SK-N-SH (cell line): ENCODE results near the gene PRG3. TPM values are rescaled to one million over a fixed set of nuclear protein-coding genes. Genes with fewer than 3 reads are reported as not detected.

ENCODE experiments used
- CTCF ChIA-PET: fragments of 300-600, 350-600 bp; formaldehyde crosslinking; extraction: SDS; loops from one replicate; lab custom pipeline; 2021; lab: Yijun Ruan, JAX
- POLR2A ChIA-PET: fragments of 350-600 bp; sonication (Branson Sonifier 250); formaldehyde crosslinking; extraction: SDS; loops from one replicate; lab custom pipeline; 2020; ENCODE audit warnings: antibody characterized with exemption, inconsistent platforms; lab: Yijun Ruan, JAX
- DNase-seq: peaks from one replicate; pipeline ENCODE4 v3.0.0; 2012
- H2AFZ ChIP-seq: fragments of 200-600 bp; sonication (generic); 2 replicates; pipeline ENCODE4 v1.8.1; 2016; ENCODE audit warnings: antibody characterized with exemption, mild to moderate bottlenecking, low read depth
- H3F3A ChIP-seq: fragments of 200-600 bp; sonication (generic); replicated peaks from 2 replicates; pipeline ENCODE3; 2016; ENCODE audit warnings: antibody characterized with exemption, mild to moderate bottlenecking; ENCODE audit not compliant: insufficient read depth
- H3K27ac ChIP-seq, 2 experiments: fragments of 200-500 bp in 1 of 2; fragments of 200-600 bp in 1 of 2; sonication (Bioruptor generic) in 1 of 2; sonication (generic), shearing (Covaris generic) in 1 of 2; 2 replicates each; pipeline versions ENCODE4 v1.5.1 to v1.6.1; 2014 to 2016; ENCODE audit warnings: low read depth in 2 of 2, inconsistent platforms in 1 of 2, low read length in 1 of 2, mild to moderate bottlenecking in 1 of 2, mixed read lengths in 1 of 2
- H3K27me3 ChIP-seq: fragments of 200-600 bp; sonication (generic), shearing (Covaris generic); 2 replicates; pipeline ENCODE4 v1.6.1; 2016; ENCODE audit warnings: mixed run types; ENCODE audit not compliant: insufficient read depth
- H3K36me3 ChIP-seq, 2 experiments: fragments of 200-500 bp in 1 of 2; fragments of 200-600 bp in 1 of 2; sonication (Bioruptor generic) in 1 of 2; sonication (generic) in 1 of 2; replicated peaks in 1 of 2; 2 replicates each; pipeline versions ENCODE3 to v1.5.1; 2014 to 2016; ENCODE audit warnings: low read length in 1 of 2, mild to moderate bottlenecking in 1 of 2; ENCODE audit not compliant: insufficient read depth in 2 of 2, control insufficient read depth in 1 of 2
- H3K4me1 ChIP-seq, 2 experiments: fragments of 200-500 bp in 1 of 2; fragments of 200-600 bp in 1 of 2; sonication (Bioruptor generic) in 1 of 2; sonication (generic), shearing (Covaris generic) in 1 of 2; 2 replicates each; pipeline versions ENCODE4 v1.5.1 to v1.6.1; 2014 to 2016; ENCODE audit warnings: low read depth in 1 of 2, low read length in 1 of 2, mixed run types in 1 of 2; ENCODE audit not compliant: insufficient read depth in 2 of 2, control insufficient read depth in 1 of 2
- H3K4me2 ChIP-seq: fragments of 200-600 bp; sonication (generic), shearing (Covaris generic); 2 replicates; pipeline ENCODE4 v1.6.1; 2017; ENCODE audit warnings: mixed run types
- H3K4me3 ChIP-seq, 2 experiments: fragments of 200-500 bp in 1 of 2; fragments of 200-600 bp in 1 of 2; sonication (Bioruptor generic) in 1 of 2; sonication (generic), shearing (Covaris generic) in 1 of 2; 2 replicates each; pipeline versions ENCODE4 v1.5.1 to v1.8.1; 2014 to 2016; ENCODE audit warnings: low read depth in 2 of 2, inconsistent platforms in 1 of 2, low read length in 1 of 2, mild to moderate bottlenecking in 1 of 2, mixed read lengths in 1 of 2, moderate library complexity in 1 of 2
- H3K79me2 ChIP-seq: fragments of 200-600 bp; sonication (generic); 2 replicates; pipeline ENCODE4 v1.8.1; 2017; ENCODE audit warnings: mild to moderate bottlenecking; ENCODE audit not compliant: insufficient read depth
- H3K9ac ChIP-seq: fragments of 200-600 bp; sonication (generic); 2 replicates; pipeline ENCODE4 v1.6.1; 2017; ENCODE audit warnings: mixed run types
- H3K9me2 ChIP-seq: fragments of 200-600 bp; sonication (generic); 2 replicates; pipeline ENCODE4 v1.6.1; 2017; ENCODE audit warnings: mixed run types
- H3K9me3 ChIP-seq: fragments of 200-600 bp; sonication (generic); 2 replicates; pipeline ENCODE4 v1.6.1; 2017; ENCODE audit warnings: mixed run types, mild to moderate bottlenecking, moderate library complexity
- H4K20me1 ChIP-seq: fragments of 200-600 bp; sonication (generic); 2 replicates; pipeline ENCODE4 v1.6.1; 2017; ENCODE audit warnings: mild to moderate bottlenecking, mixed run types; ENCODE audit not compliant: insufficient read depth
- ELF1 ChIP-seq: IDR thresholded peaks from 2 replicates; pipeline ENCODE4 v1.4.0; 2012
- EP300 ChIP-seq, 2 experiments: IDR thresholded peaks; 2 replicates each; pipeline versions ENCODE4 v1.4.0 to v1.6.1; 2012; ENCODE audit warnings: borderline replicate concordance in 1 of 2, low read depth in 1 of 2, low read length in 1 of 2
- EZH2phosphoT487 ChIP-seq: fragments of 200-600 bp; sonication (generic); IDR thresholded peaks from 2 replicates; pipeline ENCODE4 v1.6.1; 2017; ENCODE audit warnings: low read depth, mixed run types, mild to moderate bottlenecking, antibody characterized with exemption, moderate library complexity, borderline replicate concordance
- FOSL2 ChIP-seq: IDR thresholded peaks from 2 replicates; pipeline ENCODE4 v1.4.0; 2012; ENCODE audit warnings: low read depth, mild to moderate bottlenecking, moderate library complexity, borderline replicate concordance
- FOXJ3 ChIP-seq: sonication (generic); formaldehyde crosslinking; IDR thresholded peaks from 2 replicates; pipeline ENCODE4 v1.5.1; 2020; ENCODE audit warnings: mild to moderate bottlenecking, missing genetic modification reagents
- FOXM1 ChIP-seq: IDR thresholded peaks from 2 replicates; pipeline ENCODE4 v1.4.0; 2012; ENCODE audit warnings: low read depth, mild to moderate bottlenecking
- GATA2 ChIP-seq: sonication (generic); formaldehyde crosslinking; IDR thresholded peaks from 2 replicates; pipeline ENCODE4 v1.5.0; 2020; ENCODE audit warnings: mild to moderate bottlenecking, missing genetic modification reagents
- JUND ChIP-seq: IDR thresholded peaks from 2 replicates; pipeline ENCODE4 v1.4.0; 2012
- MEF2A ChIP-seq: IDR thresholded peaks from 2 replicates; pipeline ENCODE4 v1.4.0; 2012; ENCODE audit warnings: low read depth, borderline replicate concordance
- PBX3 ChIP-seq: IDR thresholded peaks from 2 replicates; pipeline ENCODE4; 2012
- RAD21 ChIP-seq: IDR thresholded peaks from 2 replicates; pipeline ENCODE4 v1.6.1; 2012; ENCODE audit warnings: mild to moderate bottlenecking, low read length
- RCOR1 ChIP-seq: fragments of 150-350 bp; IDR thresholded peaks from 2 replicates; pipeline ENCODE4 v1.6.1; 2017; ENCODE audit warnings: antibody characterized with exemption, low read length
- SIN3A ChIP-seq: IDR thresholded peaks from 2 replicates; pipeline ENCODE4 v1.6.1; 2012; ENCODE audit warnings: low read depth, mild to moderate bottlenecking, low read length, moderate library complexity, borderline replicate concordance
- TAF1 ChIP-seq: IDR thresholded peaks from 2 replicates; pipeline ENCODE4 v1.6.1; 2012; ENCODE audit warnings: low read depth, mild to moderate bottlenecking, low read length, moderate library complexity, borderline replicate concordance
- TEAD4 ChIP-seq: IDR thresholded peaks from 2 replicates; pipeline ENCODE4 v1.4.0; 2012; ENCODE audit warnings: mild to moderate bottlenecking, borderline replicate concordance; ENCODE audit not compliant: insufficient read depth
- ZBTB33 ChIP-seq: IDR thresholded peaks from 2 replicates; pipeline ENCODE4 v1.4.0; 2012; ENCODE audit warnings: low read depth, borderline replicate concordance
- WGBS: methylation state at CpG from one replicate; pipeline ENCODE4 v1.1.6; 2017; ENCODE audit warnings: low lambda C conversion rate; 5-methylcytosine and 5-hydroxymethylcytosine counted together
- polyA plus RNA-seq, 3 experiments: library from polyadenylated mRNA; depleted of rRNA; stranded (reverse); fragments of >200 nt; gene quantifications; 2 replicates each; pipeline ENCODE4 v1.2.3, GENCODE V29; 2012
- TF ChIP-seq, protein P1 (sequence below): fragments of 150-350 bp; IDR thresholded peaks from 2 replicates; pipeline ENCODE4 v1.6.1; 2016; ENCODE audit warnings: mild to moderate bottlenecking, low read depth, low read length
- TF ChIP-seq, protein P2 (sequence below): IDR thresholded peaks from 2 replicates; pipeline ENCODE4 v1.6.1; 2012; ENCODE audit warnings: mild to moderate bottlenecking, low read depth, low read length, moderate library complexity
- TF ChIP-seq, protein P3 (sequence below): IDR thresholded peaks from 2 replicates; pipeline ENCODE4 v1.4.0; 2012; ENCODE audit warnings: low read depth
- TF ChIP-seq, protein P4 (sequence below): fragments of 200-600 bp; sonication (generic); IDR thresholded peaks from 2 replicates; pipeline ENCODE4 v1.6.1; 2017; ENCODE audit warnings: antibody characterized with exemption, mild to moderate bottlenecking, moderate library complexity

Gene PRG3
- polyA plus RNA-seq, 1 of the 3 experiments (the other 2 are of a cell fraction) = not detected

- TF ChIP-seq JUND (no peak), ZBTB33 (no peak), TEAD4 (no peak), TAF1 (no peak), EP300 (IDR thresholded peaks at IDR 0.05; ENCODE audit: borderline replicate concordance in 1 of 2, low read depth in 1 of 2, low read length in 1 of 2) (no peak), RAD21 (no peak), RCOR1 (no peak), MEF2A (no peak), FOSL2 (no peak), PBX3 (no peak), GATA2 (CRISPR knock-in tag) (no peak), ELF1 (no peak), FOXJ3 (CRISPR knock-in tag) (no peak), SIN3A (no peak), EZH2phosphoT487 (no peak), FOXM1 (no peak)
- TF ChIP-seq, protein P1, sequence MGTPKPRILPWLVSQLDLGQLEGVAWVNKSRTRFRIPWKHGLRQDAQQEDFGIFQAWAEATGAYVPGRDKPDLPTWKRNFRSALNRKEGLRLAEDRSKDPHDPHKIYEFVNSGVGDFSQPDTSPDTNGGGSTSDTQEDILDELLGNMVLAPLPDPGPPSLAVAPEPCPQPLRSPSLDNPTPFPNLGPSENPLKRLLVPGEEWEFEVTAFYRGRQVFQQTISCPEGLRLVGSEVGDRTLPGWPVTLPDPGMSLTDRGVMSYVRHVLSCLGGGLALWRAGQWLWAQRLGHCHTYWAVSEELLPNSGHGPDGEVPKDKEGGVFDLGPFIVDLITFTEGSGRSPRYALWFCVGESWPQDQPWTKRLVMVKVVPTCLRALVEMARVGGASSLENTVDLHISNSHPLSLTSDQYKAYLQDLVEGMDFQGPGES = no peak
- TF ChIP-seq, protein P2, sequence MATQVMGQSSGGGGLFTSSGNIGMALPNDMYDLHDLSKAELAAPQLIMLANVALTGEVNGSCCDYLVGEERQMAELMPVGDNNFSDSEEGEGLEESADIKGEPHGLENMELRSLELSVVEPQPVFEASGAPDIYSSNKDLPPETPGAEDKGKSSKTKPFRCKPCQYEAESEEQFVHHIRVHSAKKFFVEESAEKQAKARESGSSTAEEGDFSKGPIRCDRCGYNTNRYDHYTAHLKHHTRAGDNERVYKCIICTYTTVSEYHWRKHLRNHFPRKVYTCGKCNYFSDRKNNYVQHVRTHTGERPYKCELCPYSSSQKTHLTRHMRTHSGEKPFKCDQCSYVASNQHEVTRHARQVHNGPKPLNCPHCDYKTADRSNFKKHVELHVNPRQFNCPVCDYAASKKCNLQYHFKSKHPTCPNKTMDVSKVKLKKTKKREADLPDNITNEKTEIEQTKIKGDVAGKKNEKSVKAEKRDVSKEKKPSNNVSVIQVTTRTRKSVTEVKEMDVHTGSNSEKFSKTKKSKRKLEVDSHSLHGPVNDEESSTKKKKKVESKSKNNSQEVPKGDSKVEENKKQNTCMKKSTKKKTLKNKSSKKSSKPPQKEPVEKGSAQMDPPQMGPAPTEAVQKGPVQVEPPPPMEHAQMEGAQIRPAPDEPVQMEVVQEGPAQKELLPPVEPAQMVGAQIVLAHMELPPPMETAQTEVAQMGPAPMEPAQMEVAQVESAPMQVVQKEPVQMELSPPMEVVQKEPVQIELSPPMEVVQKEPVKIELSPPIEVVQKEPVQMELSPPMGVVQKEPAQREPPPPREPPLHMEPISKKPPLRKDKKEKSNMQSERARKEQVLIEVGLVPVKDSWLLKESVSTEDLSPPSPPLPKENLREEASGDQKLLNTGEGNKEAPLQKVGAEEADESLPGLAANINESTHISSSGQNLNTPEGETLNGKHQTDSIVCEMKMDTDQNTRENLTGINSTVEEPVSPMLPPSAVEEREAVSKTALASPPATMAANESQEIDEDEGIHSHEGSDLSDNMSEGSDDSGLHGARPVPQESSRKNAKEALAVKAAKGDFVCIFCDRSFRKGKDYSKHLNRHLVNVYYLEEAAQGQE = no peak
- TF ChIP-seq, protein P3, sequence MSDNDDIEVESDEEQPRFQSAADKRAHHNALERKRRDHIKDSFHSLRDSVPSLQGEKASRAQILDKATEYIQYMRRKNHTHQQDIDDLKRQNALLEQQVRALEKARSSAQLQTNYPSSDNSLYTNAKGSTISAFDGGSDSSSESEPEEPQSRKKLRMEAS = no peak
- TF ChIP-seq, protein P4, sequence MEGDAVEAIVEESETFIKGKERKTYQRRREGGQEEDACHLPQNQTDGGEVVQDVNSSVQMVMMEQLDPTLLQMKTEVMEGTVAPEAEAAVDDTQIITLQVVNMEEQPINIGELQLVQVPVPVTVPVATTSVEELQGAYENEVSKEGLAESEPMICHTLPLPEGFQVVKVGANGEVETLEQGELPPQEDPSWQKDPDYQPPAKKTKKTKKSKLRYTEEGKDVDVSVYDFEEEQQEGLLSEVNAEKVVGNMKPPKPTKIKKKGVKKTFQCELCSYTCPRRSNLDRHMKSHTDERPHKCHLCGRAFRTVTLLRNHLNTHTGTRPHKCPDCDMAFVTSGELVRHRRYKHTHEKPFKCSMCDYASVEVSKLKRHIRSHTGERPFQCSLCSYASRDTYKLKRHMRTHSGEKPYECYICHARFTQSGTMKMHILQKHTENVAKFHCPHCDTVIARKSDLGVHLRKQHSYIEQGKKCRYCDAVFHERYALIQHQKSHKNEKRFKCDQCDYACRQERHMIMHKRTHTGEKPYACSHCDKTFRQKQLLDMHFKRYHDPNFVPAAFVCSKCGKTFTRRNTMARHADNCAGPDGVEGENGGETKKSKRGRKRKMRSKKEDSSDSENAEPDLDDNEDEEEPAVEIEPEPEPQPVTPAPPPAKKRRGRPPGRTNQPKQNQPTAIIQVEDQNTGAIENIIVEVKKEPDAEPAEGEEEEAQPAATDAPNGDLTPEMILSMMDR = no peak
- POLR2A ChIA-PET = no interaction called here
These were observed 13.4 kb upstream of the PRG3 start for GRCh38 chr11:57394203-57394965.

More at GRCh38 chr11:57394203-57394965, 13.4 kb upstream of the PRG3 start:
- WGBS = no CpG with 5 or more reads among the region's 4 CpGs
- Histone ChIP-seq H3K9ac (no peak overlapping the region), H3K79me2 (no peaks in the 10 kb centered on the region), H3K4me2 (no peak overlapping the region), H4K20me1 (no peaks in the 10 kb centered on the region), H3K27ac (no peak overlapping the region), H3K9me3 (no peaks in the 10 kb centered on the region), H3K27me3 (peaks cover 13% of the 10 kb centered on the region; the same call in 1 of the 2 replicates), H2AFZ (no peak overlapping the region), H3K9me2 (no peaks in the 10 kb centered on the region), H3K4me1 (no peaks in the 10 kb centered on the region; a peak in 1 of 4 replicates), H3F3A (no peaks in the 10 kb centered on the region), H3K36me3 (no peaks in the 10 kb centered on the region), H3K4me3 (no peak overlapping the region)
- CTCF ChIA-PET = interaction anchor here (0.6 to 1.2 kb wide), 5 partner anchors 44 to 916 kb away, joined by 3 to 5 read pairs (median 3); no protein-coding TSS in a partner anchor
- DNase-seq = no peak
